Measurements from ENCODE around the gene LRP8.

LRP8 gene

GRCh38 chr1:53321776-53322602 is 5.9 kb downstream of the LRP8 start:
- no peak for DNase-seq
- Histone ChIP-seq H3K36me3 (no peaks in the 10 kb centered on the region), H3K4me1 (peaks cover 0 to 21% (median 14%) of the 10 kb centered on the region in 4 donors), H3K4me3 (no peak overlapping the region), H3K27me3 (no peaks in the 10 kb centered on the region), H3K9me3 (no peaks in the 10 kb centered on the region), H3K27ac (no peak overlapping the region)
- TF ChIP-seq CTCF (IDR thresholded peaks at IDR 0.05): no peak
- intact Hi-C loops (cut with DNase I; ENCODE audit: low total_unique reads): no loop called here

GRCh38 chr1:53321366-53321765 is 6.5 kb downstream of the LRP8 start:
- intact Hi-C loops (cut with DNase I; ENCODE audit: low total_unique reads): no loop called here
- peaks cover 0 to 15% (median 9%) of the 10 kb centered on the region in 4 donors for H3K4me1 ChIP-seq

GRCh38 chr1:53320646-53321045 is 7.2 kb downstream of the LRP8 start:
- peaks cover 0 to 12% (median 7%) of the 10 kb centered on the region in 4 donors for H3K4me1 ChIP-seq
- no peak for DNase-seq
- no peaks in the 10 kb centered on the region for H3K27me3 ChIP-seq
- intact Hi-C loops (cut with DNase I; ENCODE audit: low total_unique reads): no loop called here
- H3K27ac ChIP-seq: no peak overlapping the region
- no peaks in the 10 kb centered on the region for H3K9me3 ChIP-seq
- no peak overlapping the region for H3K4me3 ChIP-seq
- H3K36me3 ChIP-seq: no peaks in the 10 kb centered on the region
- no peak for TF ChIP-seq CTCF (IDR thresholded peaks at IDR 0.05)

More at GRCh38 chr1:53321366-53321765, 6.5 kb downstream of the LRP8 start:
- Histone ChIP-seq H3K4me3 (no peak overlapping the region), H3K36me3 (no peaks in the 10 kb centered on the region), H3K27me3 (no peaks in the 10 kb centered on the region), H3K9me3 (no peaks in the 10 kb centered on the region), H3K27ac (no peak overlapping the region)
- no peak for TF ChIP-seq CTCF (IDR thresholded peaks at IDR 0.05)
- DNase-seq: no peak

GRCh38 chr1:53319296-53320101 is 8.4 kb downstream of the LRP8 start:
- no peaks in the 10 kb centered on the region for H3K9me3 ChIP-seq
- no peaks in the 10 kb centered on the region for H3K27me3 ChIP-seq
- intact Hi-C loops (cut with DNase I; ENCODE audit: low total_unique reads): no loop called here
- H3K4me1 ChIP-seq: peaks cover 0 to 7% (median 0%) of the 10 kb centered on the region in 4 donors
- no peak overlapping the region for H3K27ac ChIP-seq
- no peak overlapping the region for H3K4me3 ChIP-seq
- TF ChIP-seq CTCF (IDR thresholded peaks at IDR 0.05): no peak
- no peaks in the 10 kb centered on the region for H3K36me3 ChIP-seq
- no peak for DNase-seq

GRCh38 chr1:53317646-53318539 is 10.0 kb downstream of the LRP8 start:
- intact Hi-C loops (cut with DNase I; ENCODE audit: low total_unique reads): no loop called here
- H3K27me3 ChIP-seq: no peaks in the 10 kb centered on the region
- no peak for TF ChIP-seq CTCF (IDR thresholded peaks at IDR 0.05)
- no peak for DNase-seq
- H3K27ac ChIP-seq: no peak overlapping the region
- peaks cover 0 to 7% (median 0%) of the 10 kb centered on the region in 4 donors for H3K4me1 ChIP-seq
- no peaks in the 10 kb centered on the region for H3K36me3 ChIP-seq
- no peak overlapping the region for H3K4me3 ChIP-seq
- H3K9me3 ChIP-seq: no peaks in the 10 kb centered on the region

Data from tibial artery (tissue), 4 donors.